ENCODE measurements around the gene GCNT4.

DNA sequence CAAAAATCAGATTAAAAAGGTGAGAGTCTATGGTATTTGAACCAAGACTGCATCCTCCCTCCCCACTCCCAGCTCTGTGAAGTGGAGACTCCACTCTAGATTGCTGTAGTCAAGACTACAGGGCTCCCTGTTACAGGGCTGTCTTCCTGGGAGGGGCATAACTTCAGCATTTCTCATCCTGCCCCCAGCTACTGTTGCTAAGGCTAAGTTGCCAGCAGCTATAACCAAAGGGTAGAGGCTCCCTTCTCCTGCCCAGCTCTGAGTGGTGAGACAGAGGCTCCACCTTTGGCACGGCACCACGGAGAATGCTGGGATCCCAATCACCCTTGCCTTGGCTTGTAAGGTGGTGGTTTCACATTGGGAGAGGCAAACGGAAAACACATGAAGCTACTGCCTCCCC, 39.2 kb upstream of the GCNT4 start:
- TF ChIP-seq, protein P1, sequence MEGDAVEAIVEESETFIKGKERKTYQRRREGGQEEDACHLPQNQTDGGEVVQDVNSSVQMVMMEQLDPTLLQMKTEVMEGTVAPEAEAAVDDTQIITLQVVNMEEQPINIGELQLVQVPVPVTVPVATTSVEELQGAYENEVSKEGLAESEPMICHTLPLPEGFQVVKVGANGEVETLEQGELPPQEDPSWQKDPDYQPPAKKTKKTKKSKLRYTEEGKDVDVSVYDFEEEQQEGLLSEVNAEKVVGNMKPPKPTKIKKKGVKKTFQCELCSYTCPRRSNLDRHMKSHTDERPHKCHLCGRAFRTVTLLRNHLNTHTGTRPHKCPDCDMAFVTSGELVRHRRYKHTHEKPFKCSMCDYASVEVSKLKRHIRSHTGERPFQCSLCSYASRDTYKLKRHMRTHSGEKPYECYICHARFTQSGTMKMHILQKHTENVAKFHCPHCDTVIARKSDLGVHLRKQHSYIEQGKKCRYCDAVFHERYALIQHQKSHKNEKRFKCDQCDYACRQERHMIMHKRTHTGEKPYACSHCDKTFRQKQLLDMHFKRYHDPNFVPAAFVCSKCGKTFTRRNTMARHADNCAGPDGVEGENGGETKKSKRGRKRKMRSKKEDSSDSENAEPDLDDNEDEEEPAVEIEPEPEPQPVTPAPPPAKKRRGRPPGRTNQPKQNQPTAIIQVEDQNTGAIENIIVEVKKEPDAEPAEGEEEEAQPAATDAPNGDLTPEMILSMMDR (IDR thresholded peaks at IDR 0.05 in 4 of 5, conservative IDR thresholded peaks at IDR 0.05 in 1 of 5), result no peak
- no peak for TF ChIP-seq POLR2A (IDR thresholded peaks at IDR 0.05)

All from gastrocnemius medialis (tissue), 4 donors.